Transverse colon (tissue), 4 donors: Measurements from ENCODE around the gene POLR3A.

Experiments used
- POLR2A ChIP-seq: fragments of 450-650 bp; IDR thresholded peaks from one replicate; pipeline ENCODE4 v1.6.1; 2016; ENCODE audit warnings: antibody characterized with exemption, mild to moderate bottlenecking, moderate library complexity
- POLR2AphosphoS5 ChIP-seq, 3 donors: sonication (generic); formaldehyde crosslinking; IDR thresholded peaks; one replicate each; pipeline ENCODE4 v1.6.1; 2016; ENCODE audit warnings: antibody characterized with exemption in 3 of 3
- TF ChIP-seq, protein P1 (sequence below), 5 experiments: fragments of 200-600 bp in 3 of 5; fragments of 450-650 bp in 2 of 5; sonication (generic) in 3 of 5; IDR thresholded peaks; 1 replicate in 2 of 5; 2 replicates in 3 of 5; pipeline ENCODE4 v1.5.1; 2016 to 2017; ENCODE audit warnings: antibody characterized with exemption in 5 of 5, inconsistent platforms in 3 of 5, mild to moderate bottlenecking in 2 of 5, moderate library complexity in 1 of 5

DNA sequence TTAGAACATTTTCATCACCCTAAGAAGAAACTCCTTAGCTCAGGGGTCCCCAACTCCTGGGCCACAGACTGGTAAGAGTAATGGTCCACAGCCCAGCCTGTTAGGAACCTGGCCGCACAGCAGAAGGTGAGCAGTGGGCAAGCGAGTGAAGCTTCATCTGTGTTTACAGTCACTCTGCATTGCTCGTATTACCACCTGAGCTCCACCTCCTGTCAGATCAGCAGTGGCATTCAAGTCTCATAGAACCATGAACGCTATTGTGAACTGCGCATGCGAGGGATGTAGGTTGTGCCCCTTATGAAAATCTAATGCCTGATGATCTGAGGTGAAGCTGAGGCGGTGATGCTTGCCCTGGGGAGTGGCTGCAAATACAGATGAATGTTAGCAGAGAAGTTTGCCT, 65.4 kb downstream of the POLR3A start:
- no peak for TF ChIP-seq POLR2AphosphoS5 (IDR thresholded peaks at IDR 0.05)
- TF ChIP-seq, protein P1, sequence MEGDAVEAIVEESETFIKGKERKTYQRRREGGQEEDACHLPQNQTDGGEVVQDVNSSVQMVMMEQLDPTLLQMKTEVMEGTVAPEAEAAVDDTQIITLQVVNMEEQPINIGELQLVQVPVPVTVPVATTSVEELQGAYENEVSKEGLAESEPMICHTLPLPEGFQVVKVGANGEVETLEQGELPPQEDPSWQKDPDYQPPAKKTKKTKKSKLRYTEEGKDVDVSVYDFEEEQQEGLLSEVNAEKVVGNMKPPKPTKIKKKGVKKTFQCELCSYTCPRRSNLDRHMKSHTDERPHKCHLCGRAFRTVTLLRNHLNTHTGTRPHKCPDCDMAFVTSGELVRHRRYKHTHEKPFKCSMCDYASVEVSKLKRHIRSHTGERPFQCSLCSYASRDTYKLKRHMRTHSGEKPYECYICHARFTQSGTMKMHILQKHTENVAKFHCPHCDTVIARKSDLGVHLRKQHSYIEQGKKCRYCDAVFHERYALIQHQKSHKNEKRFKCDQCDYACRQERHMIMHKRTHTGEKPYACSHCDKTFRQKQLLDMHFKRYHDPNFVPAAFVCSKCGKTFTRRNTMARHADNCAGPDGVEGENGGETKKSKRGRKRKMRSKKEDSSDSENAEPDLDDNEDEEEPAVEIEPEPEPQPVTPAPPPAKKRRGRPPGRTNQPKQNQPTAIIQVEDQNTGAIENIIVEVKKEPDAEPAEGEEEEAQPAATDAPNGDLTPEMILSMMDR (IDR thresholded peaks at IDR 0.05), result no peak
- TF ChIP-seq POLR2A, result no peak
